Gastroesophageal sphincter (tissue), 4 donors: ENCODE results near the gene ACOXL. TPM values are rescaled to one million over a fixed set of nuclear protein-coding genes. Genes with fewer than 3 reads are reported as not detected.

Experiments used
- ATAC-seq: fragments of 150-250 bp; one replicate; pipeline ENCODE4 v1.9.1; 2016; ENCODE audit warnings: mild to moderate bottlenecking, moderate library complexity
- H3K27ac ChIP-seq, 4 donors: fragments of 200-600 bp; sonication (generic) in 3 of 4; 1 replicate in 3 of 4; 2 replicates in 1 of 4; pipeline ENCODE4 v1.5.1; 2016 to 2019
- H3K27me3 ChIP-seq: fragments of 200-600 bp; sonication (generic); one replicate; pipeline ENCODE4 v1.5.1; 2019
- H3K36me3 ChIP-seq, 2 donors: fragments of 200-600 bp; sonication (generic); one replicate each; pipeline ENCODE4 v1.5.1; 2019; ENCODE audit warnings: control low read depth in 1 of 2
- H3K4me1 ChIP-seq, 3 donors: fragments of 200-600 bp; sonication (generic); 1 replicate in 2 of 3; 2 replicates in 1 of 3; pipeline ENCODE4 v1.5.1; 2016 to 2019; ENCODE audit warnings: control low read depth in 2 of 3
- H3K4me3 ChIP-seq, 2 donors: fragments of 200-600 bp; sonication (generic); one replicate each; pipeline ENCODE4 v1.5.1; 2019; ENCODE audit warnings: mild to moderate bottlenecking in 1 of 2, moderate library complexity in 1 of 2
- H3K9me3 ChIP-seq, 3 donors: fragments of 200-600 bp; sonication (generic); one replicate each; pipeline ENCODE4 v1.5.1; 2017 to 2019; ENCODE audit warnings: control low read depth in 2 of 3
- EP300 ChIP-seq: sonication (generic); formaldehyde crosslinking; IDR thresholded peaks from one replicate; pipeline ENCODE4 v1.6.1; 2017; ENCODE audit warnings: antibody characterized with exemption, mild to moderate bottlenecking
- POLR2A ChIP-seq, 2 donors: fragments of 450-650 bp; IDR thresholded peaks; one replicate each; pipeline ENCODE4 v1.6.1; 2017; ENCODE audit warnings: antibody characterized with exemption in 2 of 2, mild to moderate bottlenecking in 2 of 2, moderate library complexity in 1 of 2
- POLR2AphosphoS5 ChIP-seq: sonication (generic); formaldehyde crosslinking; IDR thresholded peaks from one replicate; pipeline ENCODE4 v1.6.1; 2017; ENCODE audit warnings: antibody characterized with exemption
- WGBS, 2 donors: methylation state at CpG; one replicate each; pipeline ENCODE4 v1.1.5; 2018; ENCODE audit warnings: low coverage in 1 of 2; 5-methylcytosine and 5-hydroxymethylcytosine counted together
- total RNA-seq, 4 donors: library from RNA; depleted of rRNA; stranded (reverse); fragments of >200 nt; gene quantifications; one replicate each; pipeline ENCODE4 v1.1.0, GENCODE V29; 2016
- TF ChIP-seq, protein P1 (sequence below), 4 experiments: fragments of 200-600 bp in 2 of 4; fragments of 450-650 bp in 2 of 4; sonication (generic) in 1 of 4; IDR thresholded peaks; one replicate each; pipeline ENCODE4 v1.5.1; 2017 to 2019; ENCODE audit warnings: antibody characterized with exemption in 4 of 4, mild to moderate bottlenecking in 2 of 4, moderate library complexity in 2 of 4

ACOXL gene
- total RNA-seq, 4 donors from 2014 or later: not detected

DNA sequence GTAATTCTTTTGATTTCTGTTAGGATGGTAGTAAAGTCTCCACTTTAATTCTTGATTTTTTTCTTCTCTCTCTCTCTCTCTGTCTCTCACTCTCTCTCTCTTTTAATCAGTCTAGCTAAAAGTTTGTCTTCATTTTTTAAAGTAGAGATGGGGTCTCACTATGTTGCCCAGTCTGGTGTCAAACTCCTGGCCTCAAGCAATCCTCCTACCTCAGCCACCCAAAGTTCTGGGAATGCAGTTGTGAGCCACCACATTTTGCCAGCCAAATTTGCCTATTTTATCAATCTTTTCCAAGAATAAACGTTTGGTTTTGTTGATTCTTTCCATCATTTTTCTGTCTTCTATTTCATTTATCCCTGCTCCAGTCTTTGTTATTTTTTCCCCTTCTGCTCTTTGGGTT is 23.9 kb upstream of the ACOXL start:
- Histone ChIP-seq H3K4me1 (no peaks in the 10 kb centered on the region), H3K27ac (no peak overlapping the region), H3K27me3 (peaks cover 12% of the 10 kb centered on the region), H3K36me3 (no peaks in the 10 kb centered on the region), H3K9me3 (no peaks in the 10 kb centered on the region), H3K4me3 (no peak overlapping the region)
- WGBS, 2 donors: 13 to 29% methylated on average over 1 of the region's 1 CpG
- ATAC-seq: no peak
- TF ChIP-seq POLR2A (IDR thresholded peaks at IDR 0.05) (no peak), EP300 (no peak), POLR2AphosphoS5 (no peak)
- TF ChIP-seq, protein P1, sequence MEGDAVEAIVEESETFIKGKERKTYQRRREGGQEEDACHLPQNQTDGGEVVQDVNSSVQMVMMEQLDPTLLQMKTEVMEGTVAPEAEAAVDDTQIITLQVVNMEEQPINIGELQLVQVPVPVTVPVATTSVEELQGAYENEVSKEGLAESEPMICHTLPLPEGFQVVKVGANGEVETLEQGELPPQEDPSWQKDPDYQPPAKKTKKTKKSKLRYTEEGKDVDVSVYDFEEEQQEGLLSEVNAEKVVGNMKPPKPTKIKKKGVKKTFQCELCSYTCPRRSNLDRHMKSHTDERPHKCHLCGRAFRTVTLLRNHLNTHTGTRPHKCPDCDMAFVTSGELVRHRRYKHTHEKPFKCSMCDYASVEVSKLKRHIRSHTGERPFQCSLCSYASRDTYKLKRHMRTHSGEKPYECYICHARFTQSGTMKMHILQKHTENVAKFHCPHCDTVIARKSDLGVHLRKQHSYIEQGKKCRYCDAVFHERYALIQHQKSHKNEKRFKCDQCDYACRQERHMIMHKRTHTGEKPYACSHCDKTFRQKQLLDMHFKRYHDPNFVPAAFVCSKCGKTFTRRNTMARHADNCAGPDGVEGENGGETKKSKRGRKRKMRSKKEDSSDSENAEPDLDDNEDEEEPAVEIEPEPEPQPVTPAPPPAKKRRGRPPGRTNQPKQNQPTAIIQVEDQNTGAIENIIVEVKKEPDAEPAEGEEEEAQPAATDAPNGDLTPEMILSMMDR (IDR thresholded peaks at IDR 0.05): no peak

DNA sequence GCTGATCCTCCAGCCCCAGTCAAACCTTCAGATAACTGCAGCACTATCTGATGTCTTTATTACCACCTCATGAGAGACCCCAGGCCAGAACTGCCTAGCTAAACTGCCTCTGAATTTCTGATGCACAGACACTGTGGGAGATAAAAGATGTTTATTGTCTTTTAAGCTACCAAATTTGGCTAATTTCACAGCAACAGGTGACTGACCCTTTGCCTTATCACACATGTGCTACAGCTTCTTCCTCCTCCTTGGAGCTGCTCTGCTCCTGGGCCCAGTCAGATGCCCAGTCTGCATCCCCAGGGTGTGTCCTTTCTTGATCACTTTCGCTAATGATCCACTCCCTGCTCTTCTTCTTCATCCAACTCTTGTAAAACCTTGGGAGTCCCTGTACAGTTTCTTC is 19.6 kb upstream of the ACOXL start:
- 90% methylated on average over 1 of the region's 1 CpG; no CpG with 5 or more reads in 1 of the 2 donors for WGBS, 2 donors
- TF ChIP-seq POLR2A (IDR thresholded peaks at IDR 0.05) (no peak), POLR2AphosphoS5 (no peak), EP300 (no peak)
- TF ChIP-seq, protein P1 (IDR thresholded peaks at IDR 0.05): no peak
- peaks cover 0 to 9% (median 6%) of the 10 kb centered on the region in 3 donors for H3K4me1 ChIP-seq
- no peak overlapping the region for H3K27ac ChIP-seq
- peaks cover 12% of the 10 kb centered on the region for H3K27me3 ChIP-seq
- no peak overlapping the region for H3K4me3 ChIP-seq
- no peaks in the 10 kb centered on the region for H3K36me3 ChIP-seq
- H3K9me3 ChIP-seq: no peaks in the 10 kb centered on the region
- ATAC-seq: no peak

DNA sequence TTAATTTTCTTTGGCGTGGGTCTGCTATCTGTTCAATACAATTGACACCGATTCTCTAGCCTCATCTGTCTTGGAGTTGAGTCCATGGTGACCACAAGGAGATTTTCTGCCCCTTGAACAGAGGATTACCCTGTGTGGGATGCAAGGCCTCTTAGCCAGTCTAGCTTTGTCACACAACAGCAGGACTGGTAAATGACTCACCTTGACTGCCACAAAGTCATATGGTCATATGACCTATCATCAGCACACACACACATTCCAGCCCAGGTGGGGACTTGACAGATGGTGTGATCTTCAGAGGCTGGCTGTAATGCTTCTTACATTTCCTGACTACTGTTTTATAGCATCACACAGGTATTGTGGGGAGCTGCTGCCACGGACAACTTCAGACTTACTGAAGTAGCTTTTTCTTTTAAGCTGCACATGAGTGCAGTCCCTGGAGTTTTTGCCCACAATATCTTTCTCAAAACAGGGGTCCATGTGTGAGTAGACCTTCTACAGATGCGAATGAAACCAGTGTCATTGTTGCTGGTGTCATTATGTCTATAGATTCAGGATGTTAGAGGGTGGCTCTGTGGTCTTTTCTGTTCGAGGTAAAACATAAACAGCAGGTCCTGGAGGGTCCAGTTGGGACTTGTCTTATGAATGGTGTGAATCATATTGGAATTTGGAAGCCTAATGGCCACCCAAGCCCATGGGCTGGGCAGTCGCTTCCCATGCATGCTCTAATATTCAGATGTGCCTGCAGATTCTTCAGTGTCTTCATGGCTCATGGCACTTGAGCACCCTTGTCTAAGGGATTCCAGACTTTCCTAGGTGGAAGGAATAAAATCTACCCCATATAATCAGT is 18.6 kb upstream of the ACOXL start:
- peaks cover 12% of the 10 kb centered on the region for H3K27me3 ChIP-seq
- TF ChIP-seq EP300 (no peak), POLR2A (IDR thresholded peaks at IDR 0.05) (no peak), POLR2AphosphoS5 (no peak)
- TF ChIP-seq, protein P1 (IDR thresholded peaks at IDR 0.05): no peak
- H3K36me3 ChIP-seq: no peaks in the 10 kb centered on the region
- WGBS, 2 donors: 79 to 86% methylated on average over 4 to 5 of the region's 6 CpGs
- H3K4me1 ChIP-seq: peaks cover 0 to 18% (median 6%) of the 10 kb centered on the region in 3 donors
- no peaks in the 10 kb centered on the region for H3K9me3 ChIP-seq
- no peak overlapping the region for H3K27ac ChIP-seq
- H3K4me3 ChIP-seq: no peak overlapping the region
- ATAC-seq: no peak

DNA sequence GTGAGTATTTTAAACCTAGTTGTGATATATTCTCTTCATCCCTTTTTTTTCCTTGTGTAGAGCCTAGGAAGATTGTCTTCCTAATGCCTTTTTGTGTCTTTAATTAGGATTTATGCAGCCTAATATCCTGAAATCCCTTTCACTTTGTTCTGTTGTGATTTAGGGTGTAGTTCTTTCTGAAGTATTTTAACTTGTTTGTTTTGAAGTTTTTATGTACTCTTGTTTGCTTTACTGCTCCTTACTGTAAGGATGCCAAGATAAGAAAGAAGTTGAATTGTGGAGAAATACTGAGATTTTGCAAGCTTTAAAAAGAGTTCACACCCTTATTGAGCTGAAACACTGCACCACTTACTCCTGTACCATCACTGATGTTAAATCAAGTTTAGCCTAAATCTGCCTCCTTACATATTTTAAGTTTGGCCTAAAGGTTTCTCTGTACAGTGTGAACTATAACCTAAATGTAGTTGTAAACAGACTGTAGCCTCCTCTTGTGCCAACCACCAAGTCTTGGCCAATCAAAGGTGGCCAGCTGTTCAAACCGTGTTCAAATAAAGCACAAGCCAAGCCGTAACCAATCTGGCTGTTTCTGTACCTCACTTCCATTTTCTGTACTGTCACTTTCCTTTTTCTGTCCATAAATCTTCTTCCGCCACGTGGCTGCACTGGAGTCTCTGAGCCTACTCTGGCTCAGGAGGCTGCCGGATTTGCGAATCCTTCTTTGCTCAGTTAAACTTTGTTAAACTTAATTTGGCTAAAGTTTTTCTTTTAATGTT is 17.7 kb upstream of the ACOXL start:
- TF ChIP-seq, protein P1 (IDR thresholded peaks at IDR 0.05): no peak
- no peak for TF ChIP-seq POLR2AphosphoS5
- TF ChIP-seq EP300: no peak
- TF ChIP-seq POLR2A (IDR thresholded peaks at IDR 0.05): no peak
- Histone ChIP-seq H3K36me3 (no peaks in the 10 kb centered on the region), H3K27ac (no peak overlapping the region), H3K9me3 (no peaks in the 10 kb centered on the region), H3K4me1 (peaks cover 0 to 20% (median 6%) of the 10 kb centered on the region in 3 donors), H3K4me3 (no peak overlapping the region), H3K27me3 (peaks cover 12% of the 10 kb centered on the region)
- ATAC-seq: no peak
- 74 to 86% methylated on average over 6 of the region's 6 CpGs for WGBS, 2 donors
